Fibroblast of lung (primary cell): Measurements from ENCODE around the gene ELP2. TPM values are rescaled to one million over a fixed set of nuclear protein-coding genes. Genes with fewer than 3 reads are reported as not detected.

Source experiments
- DNase-seq, 2 donors: peaks; one replicate each; pipeline versions ENCODE4 v3.0.0 to v3.0.0-alpha.2; 2010; ENCODE audit warnings: low read depth in 2 of 2
- H2AFZ ChIP-seq: 2 replicates; pipeline ENCODE4 v1.5.1; 2012; ENCODE audit warnings: low read length, control low read depth, inconsistent platforms
- H3K27ac ChIP-seq: 2 replicates; pipeline ENCODE4 v1.5.1; 2011; ENCODE audit warnings: low read length, control low read depth; ENCODE audit not compliant: insufficient read depth
- H3K27me3 ChIP-seq: 2 replicates; pipeline ENCODE4 v1.5.1; 2011; ENCODE audit warnings: mild to moderate bottlenecking, low read length; ENCODE audit not compliant: control insufficient read depth, insufficient read depth
- H3K36me3 ChIP-seq: 2 replicates; pipeline ENCODE4 v1.5.1; 2011; ENCODE audit warnings: low read length; ENCODE audit not compliant: control insufficient read depth, insufficient read depth
- H3K4me1 ChIP-seq: 2 replicates; pipeline ENCODE4 v1.5.1; 2011; ENCODE audit warnings: low read length; ENCODE audit not compliant: control insufficient read depth, insufficient read depth; ENCODE audit errors: extremely low read depth
- H3K4me2 ChIP-seq: 2 replicates; pipeline ENCODE4 v1.5.1; 2011; ENCODE audit warnings: low read length, control low read depth; ENCODE audit not compliant: insufficient read depth; ENCODE audit errors: extremely low read depth
- H3K4me3 ChIP-seq, 4 experiments: fragments of 200-600 bp in 1 of 4; sonication (generic) in 1 of 4; replicated peaks in 1 of 4; 2 replicates each; pipeline ENCODE4 v1.5.1; 2011 to 2016; ENCODE audit warnings: low read length in 4 of 4, low read depth in 3 of 4, mild to moderate bottlenecking in 3 of 4, control low read depth in 2 of 4, inconsistent platforms in 1 of 4, mixed read lengths in 1 of 4; ENCODE audit not compliant: insufficient read depth in 1 of 4; ENCODE audit errors: control extremely low read depth in 1 of 4
- H3K79me2 ChIP-seq: 2 replicates; pipeline ENCODE4 v1.5.1; 2012; ENCODE audit warnings: mild to moderate bottlenecking, low read length, inconsistent platforms; ENCODE audit not compliant: control insufficient read depth, insufficient read depth
- H3K9ac ChIP-seq: 2 replicates; pipeline ENCODE4 v1.5.1; 2011; ENCODE audit warnings: mild to moderate bottlenecking, low read length, control low read depth; ENCODE audit not compliant: insufficient read depth
- H3K9me3 ChIP-seq: 2 replicates; pipeline ENCODE4 v1.5.1; 2012; ENCODE audit warnings: low read depth, low read length; ENCODE audit not compliant: control insufficient read depth, insufficient read depth
- H4K20me1 ChIP-seq: 2 replicates; pipeline ENCODE4 v1.5.1; 2011; ENCODE audit warnings: low read length; ENCODE audit not compliant: control insufficient read depth, insufficient read depth; ENCODE audit errors: extremely low read depth
- EZH2 ChIP-seq: IDR thresholded peaks from 2 replicates; pipeline ENCODE4 v1.5.1; 2012; ENCODE audit warnings: low read length, control low read depth, mild to moderate bottlenecking; ENCODE audit errors: missing control alignments
- polyA plus RNA-seq, 2 donors: library from polyadenylated mRNA; depleted of rRNA in 1 of 2; stranded (reverse) in 1 of 2; unstranded in 1 of 2; fragments of >200 nt; gene quantifications; 2 replicates each; pipeline ENCODE4 v1.2.1, GENCODE V29; 2011 to 2012; ENCODE audit warnings: missing spikeins in 1 of 2
- total RNA-seq: library from RNA; depleted of rRNA; stranded (reverse); fragments of >200 nt; gene quantifications from 2 replicates; pipeline ENCODE4 v1.2.1, GENCODE V29; 2014
- TF ChIP-seq, protein P1 (sequence below), 2 donors: IDR thresholded peaks in 1 of 2; conservative IDR thresholded peaks in 1 of 2; 1 replicate in 1 of 2; 2 replicates in 1 of 2; pipeline ENCODE4 v1.5.1; 2011 to 2012; ENCODE audit warnings: low read length in 2 of 2, control low read depth in 1 of 2, inconsistent platforms in 1 of 2, low read depth in 1 of 2, mild to moderate bottlenecking in 1 of 2

ELP2 gene
- total and polyA plus RNA-seq, 2 donors (not counting 1 experiment from before 2014, with no cell fraction given): 96.6 to 309 TPM

DNA sequence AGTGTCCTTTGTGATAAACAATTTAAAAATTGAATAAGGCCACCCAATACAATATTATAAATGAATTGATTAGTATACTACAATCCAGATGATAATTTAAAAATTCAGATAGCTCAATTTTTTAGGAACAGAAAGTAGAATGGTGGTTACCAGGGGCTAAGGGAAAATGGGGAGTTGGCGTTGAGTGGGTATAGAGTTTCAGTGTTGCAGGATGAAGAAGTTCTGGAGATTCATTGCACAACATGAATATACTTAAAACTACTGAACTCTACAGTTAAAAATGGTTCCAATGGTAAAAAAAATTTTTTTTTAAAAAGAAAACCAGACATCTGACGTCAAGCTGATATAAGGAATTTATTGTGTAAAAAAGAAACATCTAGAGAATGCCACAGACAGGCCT lies 21.5 kb upstream of the ELP2 start:
- H3K27me3 ChIP-seq: no peaks in the 10 kb centered on the region
- no peaks in the 10 kb centered on the region for H3K79me2 ChIP-seq
- H4K20me1 ChIP-seq: no peaks in the 10 kb centered on the region
- DNase-seq: no peak
- no peak overlapping the region for H2AFZ ChIP-seq
- no peak overlapping the region for H3K4me3 ChIP-seq
- peaks cover 3% of the 10 kb centered on the region for H3K36me3 ChIP-seq
- H3K9ac ChIP-seq: no peak overlapping the region
- no peak overlapping the region for H3K27ac ChIP-seq
- no peak overlapping the region for H3K4me2 ChIP-seq
- no peaks in the 10 kb centered on the region for H3K4me1 ChIP-seq
- no peaks in the 10 kb centered on the region for H3K9me3 ChIP-seq
- no peak for TF ChIP-seq EZH2
- TF ChIP-seq, protein P1, sequence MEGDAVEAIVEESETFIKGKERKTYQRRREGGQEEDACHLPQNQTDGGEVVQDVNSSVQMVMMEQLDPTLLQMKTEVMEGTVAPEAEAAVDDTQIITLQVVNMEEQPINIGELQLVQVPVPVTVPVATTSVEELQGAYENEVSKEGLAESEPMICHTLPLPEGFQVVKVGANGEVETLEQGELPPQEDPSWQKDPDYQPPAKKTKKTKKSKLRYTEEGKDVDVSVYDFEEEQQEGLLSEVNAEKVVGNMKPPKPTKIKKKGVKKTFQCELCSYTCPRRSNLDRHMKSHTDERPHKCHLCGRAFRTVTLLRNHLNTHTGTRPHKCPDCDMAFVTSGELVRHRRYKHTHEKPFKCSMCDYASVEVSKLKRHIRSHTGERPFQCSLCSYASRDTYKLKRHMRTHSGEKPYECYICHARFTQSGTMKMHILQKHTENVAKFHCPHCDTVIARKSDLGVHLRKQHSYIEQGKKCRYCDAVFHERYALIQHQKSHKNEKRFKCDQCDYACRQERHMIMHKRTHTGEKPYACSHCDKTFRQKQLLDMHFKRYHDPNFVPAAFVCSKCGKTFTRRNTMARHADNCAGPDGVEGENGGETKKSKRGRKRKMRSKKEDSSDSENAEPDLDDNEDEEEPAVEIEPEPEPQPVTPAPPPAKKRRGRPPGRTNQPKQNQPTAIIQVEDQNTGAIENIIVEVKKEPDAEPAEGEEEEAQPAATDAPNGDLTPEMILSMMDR (conservative IDR thresholded peaks at IDR 0.05 in 1 of 2, IDR thresholded peaks at IDR 0.05 in 1 of 2; ENCODE audit: low read depth in 1 of 2, low read length in 2 of 2): no peak

DNA sequence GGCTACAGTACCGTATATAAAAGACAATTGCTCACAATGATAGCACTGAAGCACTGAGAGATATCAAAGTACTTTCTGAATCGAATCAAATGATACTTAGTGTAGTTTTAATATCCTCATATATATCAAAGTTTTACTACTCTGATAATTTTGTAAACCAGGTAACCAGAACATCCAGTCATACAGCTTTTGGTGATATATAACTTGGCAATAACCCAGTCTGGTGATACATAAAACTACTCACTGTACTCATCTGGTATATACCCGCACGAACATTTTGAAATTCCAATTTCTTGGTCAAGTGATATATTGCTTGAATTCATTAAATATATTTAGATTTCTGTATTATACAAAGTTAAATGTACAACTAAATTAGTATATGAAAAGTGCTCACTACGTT lies 21.1 kb upstream of the ELP2 start:
- Histone ChIP-seq H4K20me1 (no peaks in the 10 kb centered on the region), H3K4me1 (no peaks in the 10 kb centered on the region), H3K36me3 (peaks cover 5% of the 10 kb centered on the region), H3K9me3 (no peaks in the 10 kb centered on the region), H3K4me3 (no peak overlapping the region), H2AFZ (no peak overlapping the region), H3K9ac (no peak overlapping the region), H3K27ac (no peak overlapping the region), H3K79me2 (no peaks in the 10 kb centered on the region), H3K4me2 (no peak overlapping the region), H3K27me3 (no peaks in the 10 kb centered on the region)
- DNase-seq: no peak
- no peak for TF ChIP-seq EZH2
- TF ChIP-seq, protein P1 (conservative IDR thresholded peaks at IDR 0.05 in 1 of 2, IDR thresholded peaks at IDR 0.05 in 1 of 2; ENCODE audit: low read depth in 1 of 2, low read length in 2 of 2): no peak

DNA sequence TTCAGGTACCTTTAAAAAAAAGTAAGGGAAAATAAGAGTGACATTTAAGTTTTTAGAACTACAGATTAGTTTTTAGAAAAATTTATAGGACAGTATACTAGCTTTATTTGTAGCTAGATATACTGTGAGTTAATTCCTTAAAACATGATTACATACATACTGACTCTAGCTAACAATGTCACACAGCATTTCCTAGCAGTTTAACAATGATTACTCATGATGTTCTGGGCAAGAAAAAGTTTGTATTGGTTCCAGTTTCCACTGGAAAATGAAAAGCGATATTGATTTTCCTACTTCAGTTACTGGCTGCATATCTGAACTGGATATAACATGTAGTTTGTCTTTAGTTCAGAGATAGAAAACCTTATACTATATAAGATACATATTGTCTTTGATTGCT lies 20.0 kb upstream of the ELP2 start:
- H3K27ac ChIP-seq: no peak overlapping the region

More for the DNA sequence above, 20.0 kb upstream of the ELP2 start:
- H3K4me3 ChIP-seq: no peak overlapping the region
- no peak for DNase-seq
- H3K9ac ChIP-seq: no peak overlapping the region
- no peaks in the 10 kb centered on the region for H3K27me3 ChIP-seq
- H3K36me3 ChIP-seq: peaks cover 9% of the 10 kb centered on the region
- H2AFZ ChIP-seq: no peak overlapping the region
- no peaks in the 10 kb centered on the region for H3K9me3 ChIP-seq
- H3K4me2 ChIP-seq: no peak overlapping the region
- no peaks in the 10 kb centered on the region for H3K79me2 ChIP-seq
- no peaks in the 10 kb centered on the region for H3K4me1 ChIP-seq
- H4K20me1 ChIP-seq: no peaks in the 10 kb centered on the region
- TF ChIP-seq EZH2: no peak
- TF ChIP-seq, protein P1 (conservative IDR thresholded peaks at IDR 0.05 in 1 of 2, IDR thresholded peaks at IDR 0.05 in 1 of 2; ENCODE audit: low read depth in 1 of 2, low read length in 2 of 2): no peak
